NCI-H2081 treated with DMSO at 0.1 percent for 48 hours (cell line): Measurements from ENCODE around the gene ADIPOQ.
"Not testable (repeated sequence)": the region's sequence is repeated elsewhere in the genome, so short reads cannot be mapped to it uniquely, and the experiment has no call there.

ENCODE experiments used
- DNase-seq: peaks from one replicate; lab custom pipeline; 2025; lab: John Stamatoyannopoulos, UW

Gene ADIPOQ

GRCh38 chr3:186870421-186871201 lies 28.1 kb downstream of the ADIPOQ start:
- DNase-seq = no peak

- no peak for DNase-seq
Observed at GRCh38 chr3:186871403-186871924, 29.0 kb downstream of the ADIPOQ start.

GRCh38 chr3:186873796-186874195 lies 31.3 kb downstream of the ADIPOQ start:
- not testable (repeated sequence) for DNase-seq

- DNase-seq = not testable (repeated sequence)
Observed at GRCh38 chr3:186874216-186874615, 31.7 kb downstream of the ADIPOQ start.

- DNase-seq = not testable (repeated sequence)
Observed at GRCh38 chr3:186874841-186875240, 32.3 kb downstream of the ADIPOQ start.

- no peak for DNase-seq
Observed at GRCh38 chr3:186875708-186876107, 33.2 kb downstream of the ADIPOQ start.

GRCh38 chr3:186879781-186880180 lies 37.3 kb downstream of the ADIPOQ start:
- no peak for DNase-seq

- DNase-seq = no peak
Observed at GRCh38 chr3:186880406-186880805, 37.9 kb downstream of the ADIPOQ start.

GRCh38 chr3:186882150-186882524 lies 39.6 kb downstream of the ADIPOQ start:
- DNase-seq = no peak

GRCh38 chr3:186882881-186883685 lies 40.6 kb downstream of the ADIPOQ start:
- DNase-seq = no peak

GRCh38 chr3:186883686-186884058 lies 41.2 kb downstream of the ADIPOQ start:
- no peak for DNase-seq

- not testable (repeated sequence) for DNase-seq
Observed at GRCh38 chr3:186884868-186885267, 42.4 kb downstream of the ADIPOQ start.

GRCh38 chr3:186886202-186886981 lies 43.9 kb downstream of the ADIPOQ start:
- DNase-seq = no peak

- DNase-seq = not testable (repeated sequence)
Observed at GRCh38 chr3:186887507-186887938, 45.0 kb downstream of the ADIPOQ start.

GRCh38 chr3:186888569-186888968 lies 46.1 kb downstream of the ADIPOQ start:
- no peak for DNase-seq

- DNase-seq = not testable (repeated sequence)
Observed at GRCh38 chr3:186889698-186890097, 47.2 kb downstream of the ADIPOQ start.

- DNase-seq = no peak
Observed at GRCh38 chr3:186890911-186891310, 48.4 kb downstream of the ADIPOQ start.

- DNase-seq = not testable (repeated sequence)
Observed at GRCh38 chr3:186893071-186893470, 50.6 kb downstream of the ADIPOQ start.

GRCh38 chr3:186895406-186895805 lies 52.9 kb downstream of the ADIPOQ start:
- no peak for DNase-seq

GRCh38 chr3:186896006-186896405 lies 53.5 kb downstream of the ADIPOQ start:
- no peak for DNase-seq

- DNase-seq = no peak
Observed at GRCh38 chr3:186896875-186897274, 54.4 kb downstream of the ADIPOQ start.

- DNase-seq = no peak
Observed at GRCh38 chr3:186901135-186901734, 58.7 kb downstream of the ADIPOQ start.
